HG03108 (cell line): ENCODE results near the gene GPR26.
"Not testable (repeated sequence)": the region's sequence is repeated elsewhere in the genome, so short reads cannot be mapped to it uniquely, and the experiment has no call there.

Experiments used
- ATAC-seq: cut with Tn5 transposase; IDR thresholded peaks from one replicate; pipeline ENCODE4 v1.9.1; 2021; ENCODE audit warnings: moderate library complexity; ENCODE audit not compliant: unreplicated experiment

GPR26 gene

DNA sequence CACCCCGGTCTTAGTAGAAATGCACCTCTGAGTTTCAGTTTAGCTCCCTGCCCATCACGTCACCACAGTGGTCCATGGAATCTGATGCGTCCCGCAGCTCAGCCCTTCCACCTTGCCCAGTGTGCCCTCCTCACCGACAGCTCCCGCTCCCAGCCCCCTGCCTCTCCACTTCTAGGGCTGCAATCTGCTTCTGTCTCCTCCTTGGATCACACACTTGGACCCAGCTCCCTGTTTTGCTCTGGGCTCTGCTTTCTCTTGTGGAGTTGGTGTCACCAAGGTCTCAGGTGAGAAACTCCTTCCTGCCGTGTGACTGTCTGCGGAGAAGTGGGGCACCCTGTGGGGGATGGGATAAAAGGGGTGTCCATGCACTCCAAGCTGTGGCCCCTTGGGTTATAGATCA lies 37.9 kb downstream of the GPR26 start:
- ATAC-seq: no peak

DNA sequence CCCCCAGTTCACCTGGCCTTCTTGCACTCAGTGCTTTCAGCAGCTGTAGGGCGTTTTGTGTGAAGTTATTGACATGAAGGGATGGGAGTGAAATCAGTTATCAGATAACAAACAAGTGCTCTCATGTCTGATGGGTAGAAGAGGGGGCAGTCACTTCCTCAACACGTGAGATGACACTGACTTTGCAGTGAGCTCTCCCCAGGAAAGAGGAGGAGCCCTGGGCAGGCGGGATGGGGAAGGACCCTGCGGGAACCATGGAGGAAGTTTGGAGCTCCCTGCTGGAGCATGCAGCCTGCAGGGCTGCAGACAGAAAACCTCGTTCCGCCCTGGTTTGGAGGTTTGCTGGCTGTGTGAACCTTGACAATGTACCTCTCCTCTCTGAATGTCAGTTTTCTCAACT lies 38.7 kb downstream of the GPR26 start:
- no peak for ATAC-seq

DNA sequence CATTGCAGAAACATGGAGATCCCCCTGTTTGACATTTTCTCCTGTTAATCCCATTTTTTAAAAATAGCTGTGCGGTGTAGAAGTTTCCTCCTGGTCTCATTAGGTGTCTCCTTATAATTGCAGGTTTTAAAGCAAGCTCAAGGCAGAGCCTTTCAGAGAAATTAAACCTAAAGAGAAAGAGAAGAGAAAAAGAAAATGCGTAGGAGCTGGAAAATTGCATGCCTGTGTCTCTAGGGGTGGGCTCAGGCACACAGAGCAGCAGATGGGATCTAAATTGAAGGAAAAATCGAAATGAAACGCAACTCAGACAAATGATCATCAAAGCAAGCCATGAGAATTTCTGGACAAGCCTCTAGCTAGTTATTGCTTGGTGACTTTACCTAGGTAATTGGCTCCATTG lies 40.1 kb downstream of the GPR26 start:
- no peak for ATAC-seq

DNA sequence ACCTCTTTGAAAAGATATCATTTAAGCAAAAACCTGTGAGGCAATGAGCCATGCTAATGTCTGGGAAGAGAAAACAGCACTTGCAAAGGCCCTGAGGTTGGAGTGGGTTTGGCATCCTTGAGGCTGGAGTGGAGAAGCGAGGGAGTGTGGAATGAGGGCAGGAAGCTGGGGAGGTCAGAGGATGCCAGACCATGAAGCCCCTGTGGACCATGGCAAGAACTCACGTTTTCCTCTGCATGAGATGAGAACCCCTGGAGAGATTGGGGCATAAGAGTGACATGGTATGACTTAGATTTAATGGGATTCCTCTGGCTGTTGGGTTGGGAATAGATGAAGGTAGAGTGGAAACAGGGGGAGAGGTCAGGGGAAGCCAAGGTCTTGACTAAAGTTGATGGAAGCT lies 49.4 kb downstream of the GPR26 start:
- ATAC-seq: no peak

DNA sequence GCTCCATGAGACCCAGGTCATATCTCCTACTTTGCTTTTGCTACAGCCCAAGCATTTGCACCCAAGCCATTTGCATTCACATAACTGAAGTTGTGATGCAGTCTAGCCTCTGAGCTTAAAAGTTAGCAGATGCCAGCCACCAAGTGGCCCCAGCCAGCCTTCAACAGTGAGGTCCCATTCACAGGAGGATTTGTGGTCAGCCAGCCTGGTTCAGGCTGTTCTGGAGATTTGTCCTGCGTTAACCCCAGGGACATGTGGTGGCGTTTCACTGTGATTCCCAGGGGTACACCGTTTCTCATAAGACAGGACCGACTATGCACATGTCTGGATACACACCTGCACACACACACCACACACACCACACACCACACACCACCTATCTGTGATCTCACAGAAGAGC lies 51.2 kb downstream of the GPR26 start:
- ATAC-seq: no peak

DNA sequence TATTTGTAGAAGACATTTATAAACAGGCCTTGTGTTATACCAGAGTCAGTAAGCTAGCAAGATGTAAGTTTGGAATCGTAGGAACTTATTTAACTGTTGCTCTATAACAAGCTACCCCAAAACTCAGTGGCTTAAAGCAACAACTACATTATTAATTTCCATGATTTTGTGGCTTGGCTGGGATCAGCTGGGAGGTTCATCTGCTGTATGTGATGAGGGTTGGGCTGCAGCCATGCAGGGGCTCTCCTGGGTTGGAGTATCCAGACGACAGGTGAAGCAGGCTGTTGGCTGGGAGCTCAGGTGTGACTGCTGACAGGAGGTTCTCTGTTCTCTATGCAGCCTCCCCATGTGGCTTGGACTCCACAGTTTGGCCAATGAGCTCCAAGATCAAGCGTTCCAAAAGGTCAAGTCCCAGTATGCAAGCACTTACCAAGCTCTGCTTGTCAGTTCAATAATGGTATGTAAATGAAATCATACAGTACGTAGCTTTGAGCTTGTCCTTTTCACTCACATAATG lies 52.4 kb downstream of the GPR26 start:
- ATAC-seq: no peak

DNA sequence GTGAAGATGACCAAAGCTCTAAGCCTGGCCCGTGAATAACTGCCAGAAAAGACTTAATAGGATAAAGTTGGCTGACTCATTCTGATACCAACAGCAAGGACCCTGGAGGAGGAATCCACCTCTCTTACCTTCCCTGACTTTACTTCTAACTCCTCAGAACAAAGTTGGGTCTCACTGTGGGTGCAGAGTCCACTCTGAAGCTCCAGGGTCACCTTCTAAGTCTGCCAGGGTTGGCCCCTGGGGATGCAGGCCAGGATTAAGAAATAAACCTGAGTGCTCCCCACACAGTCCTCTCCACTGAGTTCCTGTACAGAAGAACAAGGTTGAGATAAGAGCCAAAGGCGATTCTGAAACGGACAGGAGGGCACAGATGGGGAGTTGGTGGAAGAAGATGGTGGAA lies 54.4 kb downstream of the GPR26 start:
- ATAC-seq: no peak

DNA sequence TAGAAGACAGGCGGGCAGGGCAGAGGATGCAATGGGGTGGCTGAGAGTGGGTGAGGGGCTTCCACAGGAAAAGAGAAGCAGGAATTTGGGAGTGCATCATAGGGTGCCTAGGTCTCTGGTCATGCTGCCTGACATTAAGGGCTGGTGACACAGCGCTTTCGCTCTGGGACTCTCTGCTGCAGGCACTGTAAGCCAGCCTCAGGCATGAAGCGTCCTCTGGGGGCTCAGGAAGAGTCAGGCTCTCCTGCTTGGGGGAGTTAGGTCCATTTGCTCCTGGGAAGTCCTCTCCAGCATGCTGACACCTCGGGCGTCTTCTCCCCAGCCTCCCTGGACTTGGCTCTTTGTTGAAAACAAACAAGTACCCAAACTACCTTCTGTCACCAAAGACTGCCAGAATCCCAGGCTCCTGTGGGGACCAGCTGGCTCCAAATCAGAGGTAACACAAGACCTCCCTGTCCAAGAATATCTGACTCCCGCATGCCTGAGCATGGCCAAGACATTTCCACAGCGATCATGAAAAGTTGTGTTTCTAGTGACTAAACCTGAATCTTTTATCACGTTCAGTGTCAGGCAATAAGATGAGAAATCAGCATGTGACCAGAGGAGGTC lies 55.4 kb downstream of the GPR26 start:
- no peak for ATAC-seq

DNA sequence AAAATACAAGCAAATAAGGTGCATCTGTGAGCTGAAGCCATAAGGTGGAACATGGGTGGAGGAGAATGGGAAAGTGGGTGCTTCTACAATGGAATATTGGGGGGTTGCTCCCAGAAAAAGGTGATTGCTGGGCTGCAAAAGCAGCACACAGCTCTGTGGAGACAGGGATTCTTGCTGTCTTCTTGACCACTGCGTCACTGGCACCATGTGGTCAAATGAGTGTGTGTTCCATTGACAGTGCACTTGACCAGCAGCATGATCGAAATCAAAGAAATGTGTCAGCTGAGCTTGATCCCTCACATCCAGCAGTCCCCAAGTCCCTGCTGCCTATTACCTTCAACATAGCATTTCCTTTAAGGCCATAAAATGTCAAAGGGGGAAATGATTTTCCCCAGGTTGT lies 56.2 kb downstream of the GPR26 start:
- ATAC-seq: no peak

DNA sequence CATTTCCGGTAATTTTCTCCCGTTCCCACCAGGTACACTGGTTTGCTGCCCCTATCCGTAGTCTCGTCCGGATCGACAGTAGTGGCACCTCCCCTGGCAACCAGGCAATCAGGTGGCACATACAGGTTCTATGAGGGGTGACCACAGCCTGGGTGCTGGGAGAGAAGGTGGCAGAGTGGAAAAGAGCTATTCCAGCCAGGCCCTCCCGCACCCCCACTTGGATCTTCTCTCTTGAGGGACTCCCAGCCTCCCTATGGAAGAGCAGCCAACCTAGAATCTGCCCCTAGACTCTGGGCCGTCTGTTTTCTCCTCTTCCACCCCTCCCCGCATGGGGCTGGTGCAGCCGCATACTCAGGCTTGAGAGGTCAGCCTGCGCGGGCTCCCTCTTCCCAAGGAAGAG lies 58.6 kb downstream of the GPR26 start:
- no peak for ATAC-seq

DNA sequence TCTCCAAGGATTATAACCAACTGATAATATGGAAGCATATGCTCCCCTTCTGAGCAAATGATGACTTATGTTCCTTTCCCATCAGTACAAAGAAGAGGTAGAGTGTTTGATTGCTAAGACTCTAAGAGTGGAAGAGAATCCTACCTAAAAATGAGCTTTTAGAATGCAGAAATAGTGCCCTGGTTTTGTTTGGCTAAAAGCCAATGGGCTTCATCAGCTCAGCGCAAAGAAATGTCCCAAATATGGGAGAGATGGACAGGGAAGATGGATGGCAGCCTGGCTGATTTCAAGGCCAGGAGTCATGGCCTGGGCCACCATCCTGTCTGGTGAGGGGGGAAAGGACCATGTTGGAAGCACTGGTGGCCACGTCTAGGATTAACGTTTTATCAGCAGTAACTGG lies 60.2 kb downstream of the GPR26 start:
- ATAC-seq: no peak

DNA sequence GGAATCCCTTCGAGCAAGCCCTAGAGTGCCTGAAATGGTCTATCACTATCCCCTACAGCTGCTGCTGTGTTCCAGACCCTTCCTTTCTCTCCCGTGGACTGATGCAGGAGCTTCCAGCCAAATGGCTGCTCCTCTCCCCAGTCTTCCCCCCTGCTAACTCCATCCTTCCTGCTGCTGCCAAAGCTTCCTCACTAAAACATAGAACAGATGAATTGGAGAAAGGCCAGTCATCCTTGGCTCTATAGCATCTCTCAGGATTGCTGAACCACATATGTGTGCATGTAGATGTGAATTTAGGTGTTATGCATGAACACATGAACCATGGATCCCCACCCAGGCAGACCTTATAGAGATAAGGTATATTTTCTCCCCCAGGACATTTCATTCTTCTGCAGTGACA lies 60.7 kb downstream of the GPR26 start:
- ATAC-seq: no peak

DNA sequence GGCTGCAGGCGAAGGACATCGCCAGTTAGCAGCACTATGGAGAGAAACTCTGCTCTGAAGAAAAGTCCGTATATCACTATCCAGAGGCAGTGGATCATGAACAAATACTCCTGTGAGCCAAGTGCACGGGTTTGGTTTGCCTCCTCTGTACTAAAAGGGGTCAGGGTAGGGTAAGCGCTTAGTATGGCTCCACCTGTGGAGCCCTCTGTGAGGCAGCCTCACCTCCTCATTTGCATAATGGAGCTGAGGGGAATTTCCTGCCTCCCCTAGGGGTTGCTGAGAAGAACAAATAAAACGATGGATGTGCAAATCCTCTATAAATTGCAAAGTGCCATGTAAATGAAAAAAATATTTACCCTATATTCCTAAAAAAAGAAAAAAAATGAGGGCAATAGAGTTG lies 63.4 kb downstream of the GPR26 start:
- no peak for ATAC-seq

DNA sequence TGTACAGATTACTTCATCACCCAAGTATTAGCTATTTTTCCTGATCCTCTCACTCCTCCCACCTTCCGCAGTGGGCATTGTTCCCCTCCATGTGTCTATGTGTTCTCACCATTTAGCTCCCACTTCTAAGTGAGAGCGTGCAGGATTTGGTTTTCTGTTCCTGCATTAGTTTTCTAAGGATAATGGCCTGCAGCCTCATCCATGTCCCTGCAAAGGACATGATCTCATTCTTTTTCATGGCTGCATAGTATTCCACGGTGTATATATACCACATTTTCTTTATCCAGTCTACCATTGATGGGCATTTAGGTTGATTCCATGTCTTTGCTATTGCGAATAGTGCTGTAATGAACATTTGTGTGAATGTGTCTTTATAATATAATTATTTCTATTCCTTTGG lies 70.8 kb downstream of the GPR26 start:
- ATAC-seq: not testable (repeated sequence)

DNA sequence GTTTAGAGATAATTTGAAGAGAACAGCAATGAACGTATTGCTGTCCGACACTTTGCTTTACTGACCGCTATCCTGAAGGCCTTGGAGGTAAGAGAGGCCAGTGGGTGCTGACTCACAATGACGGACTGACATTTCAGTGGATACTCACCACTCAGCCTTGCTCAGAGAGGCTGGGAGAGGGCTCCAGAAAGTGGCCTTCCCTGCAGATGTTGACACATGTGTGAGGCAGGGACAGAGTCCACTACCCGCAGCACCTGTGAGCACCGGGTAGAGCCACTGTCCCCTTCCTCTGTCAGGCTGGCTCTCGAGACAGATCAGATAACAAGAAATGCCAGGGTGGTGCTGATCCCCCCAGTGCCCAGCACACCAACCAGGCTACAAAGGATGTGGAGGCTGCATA lies 75.0 kb downstream of the GPR26 start:
- ATAC-seq: no peak

DNA sequence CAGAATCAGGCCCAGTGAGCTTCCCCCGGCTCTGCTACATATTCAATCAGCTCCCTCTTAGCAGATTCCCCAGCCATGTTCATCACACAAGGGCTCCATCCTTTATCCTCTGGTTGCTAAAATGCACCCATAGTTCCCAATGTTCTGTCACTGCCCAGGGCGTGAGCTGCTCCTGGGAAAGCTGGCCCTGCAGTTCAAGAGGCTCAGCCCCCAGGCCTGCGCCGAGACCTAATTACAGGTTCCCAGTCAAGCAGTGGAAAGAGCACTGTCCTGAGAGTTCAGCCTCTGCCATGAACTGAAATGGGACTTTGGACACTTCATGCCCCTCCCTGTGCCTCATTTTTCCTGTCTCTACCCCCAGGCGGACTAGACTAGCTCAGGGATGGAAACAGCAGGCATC lies 75.6 kb downstream of the GPR26 start:
- ATAC-seq: no peak

DNA sequence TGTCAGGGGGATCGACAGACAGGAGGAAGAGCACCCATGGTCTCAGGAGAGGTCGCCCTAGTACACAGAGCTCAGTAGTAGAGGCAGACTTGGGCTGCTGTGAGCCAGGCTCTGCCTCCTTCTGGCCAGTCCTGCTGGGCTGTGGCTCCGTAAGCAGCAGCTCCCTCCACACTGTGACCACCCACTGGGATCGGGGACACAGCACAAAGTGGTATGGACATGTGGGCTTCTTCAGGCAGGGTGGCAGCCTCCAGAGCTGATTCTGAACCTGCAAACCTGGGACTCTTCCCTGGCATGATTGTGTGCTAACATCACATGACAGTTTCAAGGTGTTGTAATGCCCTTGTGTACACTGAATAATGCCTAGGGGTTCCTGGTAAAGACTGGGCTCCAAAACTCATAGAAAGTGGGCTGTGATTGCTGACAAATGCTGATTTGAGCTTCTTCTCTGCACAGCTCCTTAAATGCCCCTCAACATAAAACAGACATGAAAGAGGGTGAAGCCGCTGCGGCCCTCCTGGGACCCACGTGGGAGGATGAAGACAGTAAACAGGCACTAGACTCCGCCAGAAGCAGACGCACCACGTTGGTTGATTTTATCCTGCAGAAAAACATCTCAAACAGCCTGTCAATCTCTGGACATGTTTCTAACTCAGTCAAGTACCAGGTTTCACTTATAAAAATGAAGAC lies 76.7 kb downstream of the GPR26 start:
- no peak for ATAC-seq

DNA sequence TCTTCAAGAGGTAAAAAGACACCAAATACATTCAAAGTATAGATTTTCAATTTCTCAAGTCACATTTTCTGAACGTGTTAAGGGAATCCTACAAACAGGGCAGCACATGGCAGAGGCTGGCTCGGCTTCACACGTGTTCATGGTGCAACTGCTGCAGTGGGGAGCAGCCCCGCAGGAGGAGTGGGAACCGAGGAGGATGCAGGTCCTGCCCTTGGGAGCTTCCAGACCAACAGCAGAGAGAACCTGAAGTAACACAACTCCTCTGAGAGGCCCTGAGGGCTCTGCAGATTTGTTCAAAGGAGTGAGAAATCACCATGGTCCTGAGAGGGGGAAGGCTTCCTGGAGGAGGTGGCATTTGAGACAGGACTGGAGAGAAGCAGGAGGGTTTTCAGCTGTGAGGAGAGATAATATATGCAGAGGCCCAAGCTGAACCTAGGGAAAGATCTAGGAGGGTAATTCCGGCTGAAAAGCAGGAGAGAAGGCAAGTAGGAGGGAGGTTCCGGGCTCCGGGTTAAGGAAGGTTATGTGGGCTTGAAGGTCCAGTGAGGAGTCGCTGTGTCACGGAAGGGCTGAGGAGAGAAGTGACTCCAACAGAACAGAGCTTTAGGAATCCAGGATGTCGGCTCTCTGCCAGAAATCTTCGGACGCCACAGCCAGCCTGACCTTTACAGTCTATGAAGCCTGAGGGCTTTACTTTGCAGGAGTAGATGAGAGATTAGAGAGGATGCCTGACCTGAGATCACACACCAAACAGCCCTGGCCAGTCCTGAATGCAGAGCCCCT lies 77.5 kb downstream of the GPR26 start:
- no peak for ATAC-seq

DNA sequence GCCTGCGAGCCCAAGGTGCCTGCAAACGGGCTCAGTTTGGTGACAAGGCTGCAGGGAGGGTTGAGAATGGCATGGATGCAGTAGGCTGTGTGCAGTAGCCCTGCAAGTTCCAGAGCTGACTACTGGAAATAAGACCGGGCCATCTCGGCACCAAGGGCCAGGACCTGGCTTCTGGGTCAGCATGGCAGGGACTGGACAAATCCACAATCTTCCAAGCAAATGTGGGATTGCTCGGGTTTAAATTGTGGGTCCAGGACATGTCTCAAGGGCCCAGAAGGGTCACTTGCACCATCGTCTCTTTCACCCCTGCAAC lies 78.0 kb downstream of the GPR26 start:
- no peak for ATAC-seq
